Measurements from ENCODE around the gene PLAC8. TPM values are rescaled to one million over a fixed set of nuclear protein-coding genes. Genes with fewer than 3 reads are reported as not detected.
"Not testable (repeated sequence)": the region's sequence is repeated elsewhere in the genome, so short reads cannot be mapped to it uniquely, and the experiment has no call there.

Gene PLAC8
- total RNA-seq, 1 donor from 2014 or later = 0.33 TPM

- peak; percentile 60 for DNase-seq (ENCODE audit: low read depth, low spot score)
Measured at GRCh38 chr4:83074086-83074704, 40.3 kb downstream of the PLAC8 start.

- peak; percentile 59 for DNase-seq (ENCODE audit: low read depth, low spot score)
Measured at GRCh38 chr4:83071116-83071515, 43.4 kb downstream of the PLAC8 start.

DNA sequence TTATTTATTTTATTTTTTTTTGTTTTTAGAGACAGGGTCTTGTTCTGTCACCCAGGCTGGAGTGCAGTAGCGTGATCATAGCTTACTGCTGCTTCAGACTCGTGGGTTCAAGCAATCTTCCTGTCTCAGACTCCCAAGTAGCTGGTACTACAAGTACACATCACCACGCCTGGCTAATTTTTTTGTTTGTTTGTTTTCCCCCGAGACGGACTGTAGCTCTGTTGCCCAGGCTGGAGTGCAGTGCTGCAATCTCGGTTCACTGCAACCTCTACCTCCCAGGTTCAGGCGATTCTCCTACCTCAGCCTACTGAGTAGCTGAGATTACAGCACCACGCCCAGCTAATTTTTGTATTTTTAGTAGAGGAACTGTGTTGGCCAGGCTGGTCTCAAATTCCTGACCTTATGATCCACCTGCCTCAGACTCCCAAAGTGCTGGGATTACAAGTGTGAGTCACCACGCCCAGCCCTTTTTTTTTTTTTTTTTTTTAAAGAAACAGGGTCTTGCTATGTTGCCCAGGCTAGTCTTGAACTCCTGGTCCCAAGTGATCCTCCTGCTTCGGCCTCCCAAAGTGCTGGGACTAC lies 47.4 kb downstream of the PLAC8 start:
- no peak for DNase-seq (ENCODE audit: low read depth, low spot score)

GRCh38 chr4:83065266-83065665 lies 49.3 kb downstream of the PLAC8 start:
- DNase-seq (ENCODE audit: low read depth, low spot score) = no peak

- no peak for DNase-seq (ENCODE audit: low read depth, low spot score)
Measured at GRCh38 chr4:83062739-83063138, 51.8 kb downstream of the PLAC8 start.

DNA sequence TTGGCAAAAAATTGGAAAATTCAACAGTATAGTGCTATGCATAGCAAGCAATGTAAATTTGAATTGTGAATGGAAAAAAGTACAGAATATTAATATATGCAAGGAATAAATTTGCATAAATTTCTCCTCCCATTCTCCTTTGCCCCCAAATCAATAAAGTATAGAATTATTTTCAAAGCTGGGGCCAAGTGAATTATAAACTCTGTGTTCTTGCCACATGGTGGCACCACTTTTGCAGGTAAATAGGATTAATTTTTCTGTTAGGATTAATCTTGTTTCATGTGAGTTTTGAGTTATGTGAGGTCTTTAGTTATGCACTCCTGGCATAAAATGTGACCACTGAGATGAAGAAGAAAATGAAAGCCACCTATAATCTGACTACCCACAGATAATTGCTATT lies 59.6 kb downstream of the PLAC8 start:
- DNase-seq (ENCODE audit: low read depth, low spot score) = no peak

DNA sequence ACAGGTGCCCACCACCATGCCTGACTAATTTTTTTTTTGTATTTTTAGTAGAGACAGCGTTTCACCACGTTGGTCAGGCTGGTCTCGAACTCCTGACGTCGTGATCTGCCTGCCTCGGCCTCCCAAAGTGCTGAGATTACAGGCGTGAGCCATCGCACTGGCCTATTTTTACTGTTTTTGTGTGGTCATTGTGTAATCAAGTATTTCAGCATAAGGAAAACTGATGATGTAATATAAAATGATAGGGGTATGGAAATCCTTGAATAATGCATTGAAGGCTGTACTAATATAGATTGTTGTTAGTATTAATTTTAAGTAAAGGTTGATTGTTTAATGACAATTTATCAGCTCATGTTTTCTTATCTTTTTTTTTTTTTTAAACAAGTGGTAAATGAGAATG lies 65.7 kb downstream of the PLAC8 start:
- not testable (repeated sequence) for DNase-seq (ENCODE audit: low read depth, low spot score)

GRCh38 chr4:83046693-83047473 lies 67.6 kb downstream of the PLAC8 start:
- DNase-seq (ENCODE audit: low read depth, low spot score) = no peak

- no peak for DNase-seq (ENCODE audit: low read depth, low spot score)
Measured at GRCh38 chr4:83043801-83044407, 70.6 kb downstream of the PLAC8 start.

- DNase-seq (ENCODE audit: low read depth, low spot score) = not testable (repeated sequence)
Measured at GRCh38 chr4:83043157-83043556, 71.4 kb downstream of the PLAC8 start.

GRCh38 chr4:83040269-83040668 lies 74.3 kb downstream of the PLAC8 start:
- DNase-seq (ENCODE audit: low read depth, low spot score) = no peak

Other genes starting within 250 kb of the PLAC8 start
- gene SEC31A, start 223.6 kb downstream of the PLAC8 start, total RNA-seq = 266 and 311 TPM in 2 replicates
- 4.3 and 5.1 TPM in 2 replicates for gene THAP9, start 214.0 kb downstream of the PLAC8 start, total RNA-seq
- 12.1 and 20.0 TPM in 2 replicates for gene LIN54, start 103.9 kb downstream of the PLAC8 start, total RNA-seq
- gene COPS4, start 79.5 kb downstream of the PLAC8 start, total RNA-seq = 93.9 and 135 TPM in 2 replicates
- 18.6 and 29.8 TPM in 2 replicates for gene COQ2, start 170.1 kb upstream of the PLAC8 start, total RNA-seq
- gene HPSE, start 220.1 kb upstream of the PLAC8 start, total RNA-seq = 5.7 and 30.7 TPM in 2 replicates